HG03565 (cell line): ENCODE measurements around the gene CXCL17.
"Not testable (repeated sequence)": the region's sequence is repeated elsewhere in the genome, so short reads cannot be mapped to it uniquely, and the experiment has no call there.

Experiments used
- ATAC-seq: cut with Tn5 transposase; IDR thresholded peaks from one replicate; pipeline ENCODE4 v1.9.1; 2021; ENCODE audit warnings: mild to moderate bottlenecking, moderate library complexity; ENCODE audit not compliant: unreplicated experiment

The CXCL17 gene, protein sequence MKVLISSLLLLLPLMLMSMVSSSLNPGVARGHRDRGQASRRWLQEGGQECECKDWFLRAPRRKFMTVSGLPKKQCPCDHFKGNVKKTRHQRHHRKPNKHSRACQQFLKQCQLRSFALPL

DNA sequence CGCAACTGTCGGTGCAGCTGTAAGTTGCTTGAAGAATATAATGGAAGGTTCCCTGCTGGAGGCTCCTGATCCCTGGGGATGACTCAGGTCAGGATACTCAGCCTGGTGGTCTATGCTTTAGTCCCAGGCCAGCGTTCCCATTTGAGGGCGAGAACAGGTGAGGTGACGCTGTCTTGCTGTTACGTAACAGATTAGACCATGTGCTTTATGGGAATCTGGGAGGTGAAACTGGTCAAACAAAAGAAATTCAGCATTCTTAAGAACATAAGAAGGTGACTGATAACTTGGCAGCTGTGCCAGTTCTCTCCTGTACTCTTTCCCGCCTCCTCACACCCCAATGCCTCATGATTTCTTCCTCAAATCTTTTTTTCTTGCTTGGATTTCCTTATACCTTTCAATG lies at the start of gene CXCL17:
Gene CXCL17, minus strand, starts transcription at position 114 of the 400 bp plus-strand sequence. CDS start 114 bp downstream, outside the sequence.
- no peak for ATAC-seq

DNA sequence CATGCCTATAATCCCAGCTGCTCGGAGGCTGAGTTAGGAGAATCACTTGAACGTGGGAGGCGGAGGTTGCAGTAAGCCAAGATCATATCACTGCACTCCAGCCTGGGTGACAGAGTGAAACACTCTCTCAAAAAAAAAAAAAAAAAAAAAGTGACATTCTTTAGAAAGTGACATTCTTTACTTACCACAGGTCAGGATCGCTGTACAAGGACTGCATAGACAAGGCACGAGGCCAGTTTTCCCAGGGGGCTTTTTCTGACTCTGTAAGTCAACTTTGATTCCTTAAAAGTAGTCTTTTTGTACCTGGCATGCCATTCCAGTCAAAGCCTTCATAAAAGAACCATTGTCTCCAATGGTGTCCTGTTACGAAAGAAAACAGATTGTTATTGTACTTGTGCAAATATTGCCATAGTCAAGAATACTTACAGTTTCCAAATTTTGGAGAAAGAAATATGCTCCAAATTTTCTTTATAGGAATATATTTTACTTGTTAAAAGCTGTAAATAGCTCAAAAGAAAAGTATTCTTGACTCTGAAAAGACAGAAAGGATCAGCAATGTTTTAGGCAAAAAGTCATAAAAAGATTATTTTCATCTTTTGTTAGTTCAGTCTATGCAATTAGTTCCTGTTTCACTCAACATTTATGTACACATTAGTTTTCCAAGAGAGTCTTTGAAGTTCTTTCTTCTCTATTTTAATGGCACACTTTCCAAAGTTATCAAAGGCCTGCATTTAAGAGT lies 46.2 kb upstream of the CXCL17 start:
- ATAC-seq, result no peak

DNA sequence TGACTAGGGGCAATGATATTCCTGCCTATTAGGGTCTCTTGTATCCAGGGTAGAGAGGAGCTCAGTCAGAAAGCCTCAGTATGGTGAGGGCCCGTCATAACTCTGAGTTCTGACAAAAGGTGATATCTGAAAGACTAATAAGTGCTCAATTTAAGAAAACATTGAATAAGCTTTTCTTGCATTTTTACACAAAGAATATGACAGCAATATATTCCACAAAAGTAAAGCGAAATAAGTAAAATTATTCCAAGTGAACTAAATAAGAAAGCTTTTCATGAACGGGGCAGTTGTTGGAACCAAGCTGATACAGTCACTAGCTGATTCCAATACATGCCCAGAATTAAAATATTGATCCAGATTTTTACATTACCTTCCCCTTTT lies 45.0 kb upstream of the CXCL17 start:
- no peak for ATAC-seq

DNA sequence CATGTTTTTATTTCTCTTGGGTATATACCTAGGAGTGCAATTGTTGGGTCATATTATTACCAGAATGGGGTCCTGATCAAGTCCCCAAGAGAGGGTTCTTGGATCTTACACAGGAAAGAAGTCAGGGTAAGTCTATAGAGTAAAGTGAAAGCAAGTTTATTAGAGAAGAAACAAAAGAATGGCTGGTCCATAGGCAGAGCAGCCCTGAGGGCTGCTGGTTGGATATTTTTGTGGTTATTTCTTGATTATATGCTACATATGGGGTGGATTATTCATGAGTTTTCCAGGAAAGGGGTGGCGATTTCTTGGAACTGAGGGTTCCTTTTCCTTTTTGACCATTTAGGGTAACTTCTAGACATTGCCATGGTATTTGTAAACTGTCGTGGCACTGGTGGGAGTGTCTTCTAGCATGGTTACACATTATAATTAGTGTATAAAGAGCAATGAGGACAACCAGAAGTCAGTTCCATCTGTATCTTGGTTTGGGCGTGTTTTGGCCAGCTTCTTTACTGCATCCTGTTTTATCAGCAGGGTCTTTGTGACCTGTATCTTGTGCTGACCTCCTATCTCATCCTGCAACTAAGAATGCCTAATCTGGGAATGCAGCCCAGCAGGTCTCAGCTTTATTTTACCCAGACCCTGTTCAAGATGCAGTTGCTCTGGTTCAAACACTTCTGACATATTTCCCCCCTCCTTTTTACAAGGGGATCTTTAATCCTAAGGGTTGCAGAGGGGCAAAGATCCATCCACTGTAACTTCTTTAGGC lies 44.5 kb upstream of the CXCL17 start:
- no peak for ATAC-seq

DNA sequence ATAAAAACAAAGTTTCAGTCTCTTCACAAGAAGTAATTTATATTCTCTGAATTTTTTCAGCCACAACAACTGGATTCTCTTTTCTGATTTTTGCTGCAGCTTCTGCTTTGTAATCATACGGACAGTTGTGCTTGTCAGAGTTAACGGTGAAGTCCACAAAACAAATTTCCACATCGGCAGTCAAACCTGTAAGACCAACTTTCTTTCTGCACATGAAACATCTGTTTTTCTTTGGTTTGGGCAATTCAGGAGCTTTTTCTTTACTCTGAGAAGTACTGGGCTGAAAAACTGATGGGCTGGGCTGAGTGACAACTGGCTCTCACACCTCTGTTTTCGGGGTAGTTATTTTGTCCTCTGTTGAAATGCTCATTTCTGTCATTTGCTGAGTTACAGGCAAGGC lies 42.3 kb upstream of the CXCL17 start:
- not testable (repeated sequence) for ATAC-seq

DNA sequence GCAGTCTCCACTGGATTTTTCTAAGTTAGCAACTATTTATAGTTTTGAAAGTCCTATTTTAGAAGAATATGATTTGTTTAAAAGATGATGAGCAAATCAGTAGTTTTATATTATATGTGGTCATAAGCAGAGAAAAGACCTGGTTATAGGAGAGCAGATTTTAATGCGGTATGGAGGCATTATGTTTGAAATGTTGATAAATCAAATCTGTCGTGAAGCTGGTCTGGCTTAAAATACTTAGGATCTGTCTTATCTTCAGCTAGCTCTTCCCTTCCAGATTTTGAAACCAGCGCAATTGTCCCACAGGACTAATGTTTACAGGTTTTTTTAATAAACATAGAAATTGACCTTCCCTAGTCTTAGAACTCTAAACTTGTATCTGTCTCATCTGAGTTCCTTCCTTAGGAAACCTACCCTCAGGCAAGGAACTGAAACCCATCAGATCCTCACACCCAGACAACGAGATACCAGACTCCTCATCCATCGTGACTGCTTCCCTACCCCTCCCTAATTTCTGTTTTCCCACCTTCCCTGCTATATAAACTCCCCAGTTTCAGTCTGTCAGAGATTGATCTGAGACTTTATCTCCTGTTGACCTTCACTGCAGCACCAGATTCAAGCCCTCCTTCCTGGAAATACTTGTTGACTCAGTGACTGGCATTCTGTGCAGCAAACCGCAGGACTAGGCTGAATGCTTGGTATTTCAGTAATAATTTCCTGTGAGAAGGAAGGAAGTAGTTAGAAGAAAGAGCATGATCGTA lies 37.8 kb upstream of the CXCL17 start:
- no peak for ATAC-seq

DNA sequence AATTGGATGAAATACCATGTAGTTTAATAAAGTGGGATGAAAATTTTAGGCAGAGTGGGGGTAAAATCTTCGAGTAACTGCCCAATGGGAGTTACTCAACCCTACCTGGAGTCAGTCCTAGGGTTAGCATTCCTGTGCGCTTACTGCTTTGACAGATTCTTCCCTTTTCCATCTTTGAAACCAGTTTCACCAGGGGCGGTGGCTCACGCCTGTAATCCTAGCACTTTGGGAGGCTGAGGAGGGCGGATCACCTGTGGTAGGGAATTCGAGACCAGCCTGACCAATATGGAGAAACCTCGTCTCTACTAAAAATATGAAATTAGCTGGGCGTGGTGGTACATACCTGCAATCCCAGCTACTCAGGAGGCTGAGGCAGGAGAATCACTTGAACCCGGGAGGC lies 37.0 kb upstream of the CXCL17 start:
- ATAC-seq, result no peak

DNA sequence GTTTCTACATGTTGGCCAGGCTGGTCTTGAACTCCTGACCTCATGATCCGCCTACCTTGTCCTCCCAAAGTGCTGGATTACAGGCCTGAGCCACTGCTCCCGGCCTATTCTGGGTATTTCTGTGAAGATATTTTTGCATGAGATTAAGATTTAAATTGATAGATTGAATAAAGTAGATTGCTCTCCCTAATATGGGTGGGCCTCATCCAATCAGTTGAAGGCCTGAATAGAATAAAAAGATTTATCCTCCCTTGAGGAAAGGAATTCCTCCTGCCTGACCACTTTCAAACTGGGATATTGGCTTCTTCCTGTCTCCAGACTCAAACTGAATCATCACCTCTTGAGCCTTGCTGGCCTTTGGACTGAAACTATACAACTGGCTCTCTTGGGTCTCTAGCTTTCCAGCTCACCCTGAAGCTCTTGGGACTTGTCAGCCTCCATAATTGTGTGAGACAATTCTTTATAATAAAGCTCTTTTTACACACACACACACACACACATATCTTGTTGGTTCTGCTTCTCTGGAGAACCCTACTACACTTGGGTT lies 36.1 kb upstream of the CXCL17 start:
- ATAC-seq, result no peak

DNA sequence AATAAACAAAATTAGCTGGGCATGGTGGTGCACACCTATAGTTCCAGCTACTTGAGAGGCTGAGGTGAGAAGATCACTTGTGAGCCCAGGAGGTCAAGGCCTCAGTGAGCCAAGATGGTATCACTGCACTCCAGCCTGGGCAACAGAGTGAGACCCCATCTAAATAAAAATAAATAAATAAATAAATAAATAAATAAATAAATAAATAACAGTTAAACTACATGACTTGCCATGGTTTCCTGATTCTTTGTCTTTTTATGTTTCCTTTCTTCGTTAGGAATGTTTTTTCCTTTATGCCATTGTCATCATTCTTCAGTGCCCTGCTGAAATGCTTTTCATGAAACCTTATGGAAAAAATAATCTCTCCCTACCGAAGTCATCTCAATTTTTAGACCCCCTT lies 35.2 kb upstream of the CXCL17 start:
- ATAC-seq, result no peak

DNA sequence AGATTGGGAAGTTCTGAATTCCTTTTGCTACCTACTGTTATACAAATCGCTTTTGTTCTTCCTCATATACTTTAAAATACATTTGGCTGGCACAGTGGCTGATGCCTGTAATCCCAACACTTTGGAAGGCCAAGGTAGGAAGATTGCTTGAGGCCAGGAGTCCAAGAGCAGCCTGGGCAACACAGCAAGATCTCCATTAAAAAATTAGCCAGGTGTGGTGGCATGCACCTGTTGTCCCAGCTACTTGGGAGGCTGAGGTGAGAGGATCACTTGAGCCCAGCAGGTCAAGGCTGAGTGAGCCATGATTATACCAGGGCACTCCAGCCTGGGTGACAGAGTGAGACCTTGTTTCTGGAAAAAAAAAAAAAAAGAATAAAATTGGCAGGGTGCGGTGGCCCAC lies 34.4 kb upstream of the CXCL17 start:
- ATAC-seq, result no peak

DNA sequence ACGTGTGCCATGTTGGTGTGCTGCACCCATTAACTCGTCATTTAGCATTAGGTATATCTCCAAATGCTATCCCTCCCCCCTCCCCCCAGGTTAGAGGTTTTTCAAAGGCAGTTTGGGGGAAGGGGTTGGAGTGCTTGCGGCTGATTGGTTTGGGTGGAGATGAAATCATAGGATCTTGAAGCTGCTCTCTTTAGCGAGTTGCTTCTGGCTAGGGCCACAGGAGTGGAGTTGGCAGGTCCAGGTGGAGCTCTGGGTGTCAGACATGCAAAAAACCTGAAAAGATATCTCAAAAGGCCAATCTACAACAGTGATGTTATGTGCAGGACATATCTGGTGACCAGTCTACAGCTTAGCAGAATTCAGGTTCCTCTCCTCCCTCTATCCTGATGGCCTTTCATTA lies 32.6 kb upstream of the CXCL17 start:
- ATAC-seq, result no peak

DNA sequence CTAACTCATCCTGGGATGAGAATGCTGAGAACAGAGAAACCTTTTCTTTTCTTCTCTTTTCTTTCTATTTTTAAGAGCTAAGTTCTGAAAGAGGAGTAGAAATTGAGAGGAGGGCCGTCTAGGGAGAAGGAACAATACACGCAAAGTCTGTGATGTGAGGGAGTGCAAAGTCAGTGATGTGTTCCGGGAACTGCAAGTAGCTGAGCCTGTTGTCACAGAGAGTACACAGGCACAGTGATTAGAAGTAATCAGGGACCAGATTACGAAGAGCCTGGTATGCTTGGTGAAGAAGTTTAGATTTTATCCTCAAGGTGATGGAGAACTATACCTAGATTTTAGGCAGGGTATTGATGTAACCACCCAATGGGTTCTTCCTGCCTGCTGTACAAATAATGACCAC lies 32.0 kb upstream of the CXCL17 start:
- no peak for ATAC-seq

DNA sequence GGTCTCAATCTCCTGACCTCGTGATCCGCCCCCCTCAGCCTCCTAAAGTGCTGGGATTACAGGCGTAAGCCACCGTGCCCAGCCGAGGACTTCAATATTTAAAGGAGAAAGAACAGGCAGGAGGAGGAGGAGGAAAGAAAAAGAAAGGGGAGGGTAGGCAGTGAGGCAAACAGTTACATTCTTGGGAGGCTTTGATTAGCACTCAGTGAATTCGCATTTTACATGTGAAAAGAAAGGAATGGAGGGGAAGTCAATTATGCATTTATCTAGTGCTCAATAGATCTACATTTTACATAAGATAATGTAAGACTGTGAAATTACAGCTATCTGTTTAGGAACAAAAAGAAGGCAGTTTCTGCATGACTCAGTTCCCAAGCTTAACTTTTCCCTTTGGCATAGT lies 30.9 kb upstream of the CXCL17 start:
- no peak for ATAC-seq

DNA sequence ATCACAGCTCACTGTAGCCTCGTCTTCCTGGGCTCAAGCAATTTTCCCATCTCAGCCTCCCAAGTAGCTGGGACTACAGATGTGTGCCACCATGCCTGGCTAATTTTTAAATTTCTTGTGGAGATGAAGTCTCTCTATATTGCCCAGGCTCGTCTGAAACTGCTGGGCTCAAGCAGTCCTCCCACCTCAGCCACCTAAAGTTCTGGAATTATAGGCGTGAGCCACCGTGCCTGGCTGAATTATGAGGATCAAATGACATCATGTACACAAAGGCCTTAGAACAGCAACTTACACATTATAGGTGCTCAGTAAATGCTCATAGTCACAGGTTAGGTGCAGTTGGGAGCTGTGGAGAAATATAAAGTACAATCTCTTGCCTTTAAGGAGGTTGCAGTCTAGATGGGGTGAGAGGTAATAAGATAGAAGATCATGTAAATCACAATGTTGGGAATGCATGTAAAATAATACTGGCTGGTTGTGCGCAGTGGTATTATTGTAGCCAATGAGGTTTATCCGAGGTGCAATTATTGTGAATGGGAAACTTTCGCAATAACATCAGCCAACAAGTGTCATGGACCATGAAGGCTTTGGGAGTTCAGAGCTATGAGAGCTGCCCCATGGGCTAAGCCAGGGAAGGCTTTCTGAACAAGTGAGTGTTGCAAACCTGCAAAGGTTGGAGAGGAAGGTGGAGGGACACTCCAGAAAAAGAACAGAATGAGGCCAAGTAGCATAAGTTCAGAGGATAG lies 29.8 kb upstream of the CXCL17 start:
- ATAC-seq, result no peak

DNA sequence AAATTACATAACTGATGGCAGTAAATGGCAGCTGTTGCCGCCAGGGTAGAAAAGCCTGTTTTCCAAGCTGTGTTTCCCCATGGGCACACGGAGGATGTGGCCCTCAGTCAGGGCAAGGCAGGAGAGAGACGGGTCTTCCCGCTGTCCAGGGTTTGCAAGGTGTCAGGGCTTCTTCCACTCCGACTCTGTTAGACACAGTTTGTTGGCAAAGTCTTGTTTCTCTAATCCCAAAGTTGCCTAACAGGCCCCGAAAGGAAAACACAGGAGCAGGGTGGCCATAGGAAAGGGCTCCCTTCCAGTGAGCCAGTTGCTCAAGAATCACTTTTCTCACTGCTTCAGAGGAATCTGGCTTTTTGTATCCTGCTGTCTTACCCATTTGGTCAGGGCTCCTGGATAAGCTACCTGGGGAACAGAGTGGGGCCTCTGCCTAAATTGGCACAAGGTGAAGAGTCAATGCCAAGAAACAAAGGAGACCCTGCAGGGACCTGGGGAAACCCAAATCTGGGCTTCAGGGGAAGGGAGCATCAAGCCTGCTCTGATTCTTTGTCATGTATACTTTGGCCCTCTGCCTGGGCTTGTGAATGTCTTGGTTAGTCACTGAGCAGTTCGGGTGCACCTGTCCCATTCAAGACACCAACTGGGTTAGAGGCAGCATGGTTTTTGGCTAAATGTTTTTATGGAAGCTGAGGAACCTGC lies 29.0 kb upstream of the CXCL17 start:
- no peak for ATAC-seq

DNA sequence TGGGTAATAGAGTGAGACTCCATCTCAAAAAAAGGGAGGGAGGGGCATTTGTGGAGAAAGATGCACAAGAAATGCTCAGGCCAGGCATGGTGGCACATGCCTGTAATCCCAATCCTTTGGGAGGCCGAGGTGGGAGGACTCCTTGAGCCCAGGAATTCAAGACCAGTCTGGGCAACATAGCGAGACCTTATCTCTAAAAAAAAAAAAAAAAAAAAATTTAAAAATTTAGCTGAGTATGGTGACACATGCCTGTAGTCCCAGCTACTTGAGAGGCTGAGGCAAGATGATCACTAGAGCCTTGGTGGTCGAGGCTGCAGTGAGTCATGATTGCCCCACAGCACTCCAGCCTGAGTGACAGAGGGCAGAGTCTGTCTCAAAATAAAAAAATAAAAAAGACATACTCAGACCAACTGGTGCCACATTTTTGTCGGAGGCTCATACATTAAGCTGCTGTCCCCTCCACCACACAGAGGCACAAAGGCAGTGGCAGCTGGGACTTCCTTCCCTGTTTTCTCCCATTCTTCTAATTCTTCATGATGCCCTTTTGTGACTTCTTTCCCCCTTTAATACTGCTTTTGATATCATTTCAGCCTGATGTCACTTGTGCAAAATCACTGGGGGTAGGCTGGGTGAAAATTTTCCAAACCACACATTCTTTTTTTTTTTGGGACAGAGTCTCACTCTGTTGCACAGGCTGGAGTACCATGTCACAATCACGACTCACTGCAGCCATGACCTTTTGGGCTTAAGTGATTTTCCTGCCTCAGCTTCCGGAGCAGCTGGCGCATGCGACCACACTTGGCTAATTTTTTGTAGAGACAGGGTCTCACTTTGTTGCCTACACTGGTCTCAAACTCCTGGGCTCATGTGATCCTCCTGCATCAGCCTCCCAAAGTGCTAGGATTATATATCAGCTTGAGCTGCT lies 26.8 kb upstream of the CXCL17 start:
- ATAC-seq, result no peak

DNA sequence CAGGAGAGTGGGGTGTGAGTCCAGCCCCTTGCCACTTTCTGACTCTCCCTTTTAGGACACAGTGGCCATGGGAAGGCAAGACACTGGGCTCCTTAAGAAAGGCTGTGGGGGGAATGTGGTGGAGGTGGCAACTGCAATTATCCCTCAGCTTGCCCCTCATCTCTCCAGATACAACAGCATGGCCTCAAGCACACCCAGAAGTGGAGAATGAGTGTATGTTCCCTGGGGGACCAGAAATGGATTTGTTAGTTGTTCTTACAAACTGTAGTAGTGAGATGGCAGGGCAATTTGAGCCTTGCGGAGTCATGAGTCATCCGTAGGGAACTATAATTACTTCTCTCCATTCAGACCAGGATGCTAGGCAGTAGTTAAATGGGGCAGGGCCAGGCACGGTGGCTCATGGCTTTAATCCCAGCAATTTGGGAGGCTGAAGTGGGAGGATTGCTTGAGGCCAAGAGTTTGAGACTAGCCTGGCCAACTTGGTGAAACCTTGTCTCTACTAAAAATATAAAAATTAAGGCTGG lies 25.6 kb upstream of the CXCL17 start:
- no peak for ATAC-seq

DNA sequence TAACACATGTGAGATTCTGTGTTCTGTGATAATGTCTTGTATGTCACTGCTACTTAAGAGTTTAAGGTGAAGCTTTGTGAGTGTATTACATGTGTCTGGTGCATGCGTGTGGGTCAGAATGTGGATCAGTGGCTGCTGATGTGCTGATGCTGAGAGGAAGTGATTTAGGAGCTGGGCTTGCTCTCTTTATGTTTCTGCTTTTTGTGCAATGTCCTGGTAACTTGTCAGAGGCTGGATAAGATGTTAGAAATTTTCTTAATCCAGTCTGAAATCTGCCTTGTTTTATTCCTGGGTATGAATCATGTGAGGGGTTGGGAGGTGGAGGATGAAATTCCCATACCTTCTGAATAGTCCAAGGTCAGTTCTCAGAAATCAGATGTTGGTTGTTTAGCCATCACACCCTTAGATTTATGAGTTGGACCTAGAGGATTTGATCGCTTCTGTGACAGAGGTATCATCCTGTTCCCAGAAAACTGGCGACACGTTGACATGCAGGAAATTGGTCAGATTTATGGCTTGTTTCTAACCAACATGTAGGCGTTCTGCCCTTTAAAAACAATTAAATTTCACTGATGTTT lies 24.5 kb upstream of the CXCL17 start:
- ATAC-seq, result no peak
